ENCODE measurements around the gene TPK1. TPM values are rescaled to one million over a fixed set of nuclear protein-coding genes. Genes with fewer than 3 reads are reported as not detected.

TPK1 gene
- total and polyA plus RNA-seq, 2 of the 4 experiments (the other 2 are of a cell fraction), result 0.38 to 1.8 TPM

- dilution Hi-C loops (cut with HindIII; ENCODE audit: low sequenced_read_pairs, unreplicated experiment), result no loop called here
- H2BK120ac ChIP-seq (ENCODE audit: low read depth, low read length), result no peak overlapping the region
- no peak for DNase-seq
These were observed 167.3 kb downstream of the TPK1 start for GRCh38 chr7:144668503-144668902.

More at GRCh38 chr7:144668503-144668902, 167.3 kb downstream of the TPK1 start:
- no peak overlapping the region for H4K91ac ChIP-seq (ENCODE audit: insufficient read depth, low read depth, low read length)
- H3K27me3 ChIP-seq (ENCODE audit: control insufficient read depth, insufficient read depth, low read length), result no peaks in the 10 kb centered on the region
- H3K79me1 ChIP-seq (ENCODE audit: low read depth in 1 of 2, low read length in 2 of 2), result no peaks in the 10 kb centered on the region
- H2BK5ac ChIP-seq (ENCODE audit: low read depth, low read length, poor library complexity, severe bottlenecking), result no peak overlapping the region
- H3K36me3 ChIP-seq (ENCODE audit: control insufficient read depth, insufficient read depth, low read length), result no peaks in the 10 kb centered on the region
- H3K14ac ChIP-seq (replicated peaks; ENCODE audit: low read depth, low read length), result no peak overlapping the region
- no peaks in the 10 kb centered on the region for H3K9me1 ChIP-seq (ENCODE audit: insufficient read depth, low read length)
- H2AK5ac ChIP-seq (ENCODE audit: low read depth, low read length), result no peak overlapping the region
- H4K20me1 ChIP-seq (ENCODE audit: insufficient read depth, low read length), result no peaks in the 10 kb centered on the region
- no peak overlapping the region for H3K56ac ChIP-seq (ENCODE audit: extremely low read depth, insufficient read depth, low read length)
- no peak overlapping the region for H3K4ac ChIP-seq (ENCODE audit: low read depth, low read length)
- no peak overlapping the region for H3K4me2 ChIP-seq (ENCODE audit: low read depth, low read length)
- no peak overlapping the region for H2AFZ ChIP-seq (replicated peaks; ENCODE audit: low read length, poor library complexity)
- no peaks in the 10 kb centered on the region for H3K4me1 ChIP-seq (ENCODE audit: control insufficient read depth, insufficient read depth, low read length)
- intact Hi-C loops (cut with micrococcal nuclease) (no loop called here), in situ Hi-C loops (cut with MboI; ENCODE audit: low sequenced_read_pairs) (no loop called here)
- POLR2A ChIA-PET (ENCODE audit: unreplicated experiment), result no interaction called here
- no peak for ATAC-seq (ENCODE audit: low read depth)
- no peak overlapping the region for H2AK9ac ChIP-seq (replicated peaks; ENCODE audit: low read depth, low read length, poor library complexity)
- H3K9ac ChIP-seq (ENCODE audit: low read depth, low read length), result no peak overlapping the region
- CTCF ChIA-PET, result no interaction called here
- no peak overlapping the region for H4K8ac ChIP-seq (ENCODE audit: low read depth in 2 of 2, low read length in 2 of 2)
- WGBS, 2 experiments (ENCODE audit: extremely low coverage in 2 of 2, insufficient read length in 1 of 2), result no CpG with 5 or more reads among the region's 1 CpG
- no TSS peak for BruUV-seq (replicated peaks)
- H3K23ac ChIP-seq (ENCODE audit: low read depth, low read length), result no peak overlapping the region
- TF ChIP-seq MAFK (IDR thresholded peaks at IDR 0.05; ENCODE audit: low read depth, low read length) (no peak), CTCF (conservative IDR thresholded peaks at IDR 0.05; ENCODE audit: low read depth, low read length) (no peak), POLR2A (IDR thresholded peaks at IDR 0.05; ENCODE audit: low read depth, low read length) (no peak), RCOR1 (IDR thresholded peaks at IDR 0.05; ENCODE audit: insufficient replicate concordance, low read length) (no peak), RFX5 (IDR thresholded peaks at IDR 0.05; ENCODE audit: low read depth, low read length) (no peak), FOS (IDR thresholded peaks at IDR 0.05; ENCODE audit: low read depth, low read length) (no peak), SMC3 (IDR thresholded peaks at IDR 0.05; ENCODE audit: low read depth, low read length) (no peak), BHLHE40 (IDR thresholded peaks at IDR 0.05; ENCODE audit: low read depth, low read length) (no peak), RAD21 (IDR thresholded peaks at IDR 0.05; ENCODE audit: low read length) (no peak), USF2 (IDR thresholded peaks at IDR 0.05; ENCODE audit: low read depth, low read length) (no peak), MXI1 (IDR thresholded peaks at IDR 0.05; ENCODE audit: borderline replicate concordance, low read depth, low read length) (no peak), CEBPB (IDR thresholded peaks at IDR 0.05; ENCODE audit: low read depth, low read length) (no peak)
- no peak overlapping the region for H3K4me3 ChIP-seq (ENCODE audit: insufficient read depth, low read depth, low read length)
- peaks cover 7% of the 10 kb centered on the region for H3K9me3 ChIP-seq (ENCODE audit: control insufficient read depth, insufficient read depth, low read length)
- no peak overlapping the region for H2BK15ac ChIP-seq (ENCODE audit: low read depth, low read length)
- H4K5ac ChIP-seq (ENCODE audit: low read depth, low read length), result no peak overlapping the region
- no peak overlapping the region for H3K18ac ChIP-seq (ENCODE audit: low read depth, low read length)
- no peak overlapping the region for H3K27ac ChIP-seq (ENCODE audit: insufficient read depth, low read length)
- no peak overlapping the region for H2BK20ac ChIP-seq (ENCODE audit: low read depth, low read length)
